HL-60/S4 (cell line): ENCODE measurements around the gene ADD1.
"Not testable (repeated sequence)": the region's sequence is repeated elsewhere in the genome, so short reads cannot be mapped to it uniquely, and the experiment has no call there.

Experiments used
- in situ Hi-C: fragments of 300-500 bp; cut with MboI; formaldehyde crosslinking; loops from 2 replicates; pipeline ENCODE4 v1.14.3; 2022; ENCODE audit warnings: low sequenced_read_pairs

ADD1 gene

GRCh38 chr4:2942532-2943363 lies 99.1 kb downstream of the ADD1 start:
- in situ Hi-C loops = no loop called here

- in situ Hi-C loops = no loop called here
Measured at GRCh38 chr4:2943364-2944090, 99.9 kb downstream of the ADD1 start.

GRCh38 chr4:2944091-2944482 lies 100.4 kb downstream of the ADD1 start:
- in situ Hi-C loops = no loop called here

- in situ Hi-C loops = no loop called here
Measured at GRCh38 chr4:2944586-2945526, 101.2 kb downstream of the ADD1 start.

GRCh38 chr4:2945619-2946604 lies 102.3 kb downstream of the ADD1 start:
- in situ Hi-C loops = not testable (repeated sequence)

GRCh38 chr4:2946812-2947600 lies 103.4 kb downstream of the ADD1 start:
- in situ Hi-C loops = no loop called here

- in situ Hi-C loops = no loop called here
Measured at GRCh38 chr4:2947926-2948325, 104.3 kb downstream of the ADD1 start.

GRCh38 chr4:2948895-2949781 lies 105.5 kb downstream of the ADD1 start:
- in situ Hi-C loops = no loop called here

GRCh38 chr4:2949782-2950125 lies 106.1 kb downstream of the ADD1 start:
- in situ Hi-C loops = no loop called here

GRCh38 chr4:2950221-2950989 lies 106.8 kb downstream of the ADD1 start:
- in situ Hi-C loops = no loop called here

- in situ Hi-C loops = no loop called here
Measured at GRCh38 chr4:2953496-2953895, 109.9 kb downstream of the ADD1 start.

GRCh38 chr4:2954358-2955185 lies 110.9 kb downstream of the ADD1 start:
- in situ Hi-C loops = no loop called here

GRCh38 chr4:2955186-2956044 lies 111.8 kb downstream of the ADD1 start:
- in situ Hi-C loops = not testable (repeated sequence)

- in situ Hi-C loops = no loop called here
Measured at GRCh38 chr4:2958446-2958845, 114.8 kb downstream of the ADD1 start.

GRCh38 chr4:2960450-2960849 lies 116.8 kb downstream of the ADD1 start:
- in situ Hi-C loops = not testable (repeated sequence)

GRCh38 chr4:2961421-2961810 lies 117.8 kb downstream of the ADD1 start:
- in situ Hi-C loops = no loop called here
